Sigmoid colon (tissue), 3 donors: ENCODE results near the gene HBB.

Experiments used
- CTCF ChIP-seq, 4 experiments: fragments of 450-650 bp in 3 of 4; fragments of 200-600 bp in 1 of 4; IDR thresholded peaks; one replicate each; pipeline ENCODE4 v1.5.1; 2016 to 2019; ENCODE audit warnings: antibody characterized with exemption in 4 of 4, mild to moderate bottlenecking in 3 of 4, moderate library complexity in 2 of 4
- POLR2A ChIP-seq, 2 donors: fragments of 450-650 bp; IDR thresholded peaks; one replicate each; pipeline ENCODE4 v1.6.1; 2016; ENCODE audit warnings: antibody characterized with exemption in 2 of 2, mild to moderate bottlenecking in 2 of 2, moderate library complexity in 2 of 2

GRCh38 chr11:5257296-5257695 lies 30.4 kb upstream of the HBB start:
- TF ChIP-seq CTCF (IDR thresholded peaks at IDR 0.05) (no peak), POLR2A (IDR thresholded peaks at IDR 0.05) (no peak)
